H9 (cell line): ENCODE results near the gene GYPB. TPM values are rescaled to one million over a fixed set of nuclear protein-coding genes. Genes with fewer than 3 reads are reported as not detected.
"Not testable (repeated sequence)": the region's sequence is repeated elsewhere in the genome, so short reads cannot be mapped to it uniquely, and the experiment has no call there.

Experiments used
- DNase-seq: peaks from one replicate; pipeline ENCODE4 v3.0.0-alpha.2; 2017
- H2AFZ ChIP-seq: one replicate; pipeline ENCODE4 v1.6.1; 2013; ENCODE audit warnings: mild to moderate bottlenecking, low read length, control low read depth, moderate library complexity
- H2AK5ac ChIP-seq: 2 replicates; pipeline ENCODE4 v1.6.1; 2013; ENCODE audit warnings: low read length, control low read depth, mixed read lengths; ENCODE audit not compliant: insufficient read length
- H2BK120ac ChIP-seq: one replicate; pipeline ENCODE4 v1.6.1; 2013; ENCODE audit warnings: low read depth, mild to moderate bottlenecking, low read length, control low read depth, inconsistent platforms; ENCODE audit not compliant: poor library complexity, severe bottlenecking
- H2BK12ac ChIP-seq: 2 replicates; pipeline ENCODE4 v1.6.1; 2013; ENCODE audit warnings: low read length, control low read depth, mixed read lengths, low read depth; ENCODE audit not compliant: insufficient read length
- H2BK15ac ChIP-seq: 2 replicates; pipeline ENCODE4 v1.6.1; 2013; ENCODE audit warnings: low read depth, low read length, control low read depth
- H2BK20ac ChIP-seq: one replicate; pipeline ENCODE4 v1.6.1; 2013; ENCODE audit warnings: low read depth, mild to moderate bottlenecking, low read length, control low read depth, inconsistent platforms; ENCODE audit not compliant: poor library complexity, severe bottlenecking
- H2BK5ac ChIP-seq: 2 replicates; pipeline ENCODE4 v1.6.1; 2013; ENCODE audit warnings: low read length, control low read depth, mixed read lengths; ENCODE audit not compliant: insufficient read length
- H3K14ac ChIP-seq: 2 replicates; pipeline ENCODE4 v1.6.1; 2013; ENCODE audit warnings: low read length, control low read depth; ENCODE audit not compliant: insufficient read depth
- H3K18ac ChIP-seq: 2 replicates; pipeline ENCODE4 v1.6.1; 2013; ENCODE audit warnings: low read depth, mild to moderate bottlenecking, mixed read lengths, low read length, control low read depth; ENCODE audit not compliant: insufficient read length
- H3K23ac ChIP-seq: 2 replicates; pipeline ENCODE4 v1.6.1; 2013; ENCODE audit warnings: low read length, control low read depth, mixed read lengths, low read depth; ENCODE audit not compliant: insufficient read length
- H3K23me2 ChIP-seq: 2 replicates; pipeline ENCODE4 v1.6.1; 2013; ENCODE audit warnings: low read depth, mild to moderate bottlenecking, mixed read lengths, low read length, control low read depth; ENCODE audit not compliant: insufficient read length, poor library complexity, severe bottlenecking
- H3K27ac ChIP-seq: 2 replicates; pipeline ENCODE4 v1.5.1; 2013; ENCODE audit warnings: low read length, control low read depth, mixed read lengths, low read depth; ENCODE audit not compliant: insufficient read length
- H3K27me3 ChIP-seq: 2 replicates; pipeline ENCODE4 v1.6.1; 2013; ENCODE audit warnings: low read length, control low read depth, inconsistent platforms; ENCODE audit not compliant: insufficient read depth
- H3K4ac ChIP-seq: 2 replicates; pipeline ENCODE4 v1.6.1; 2013; ENCODE audit warnings: low read depth, mild to moderate bottlenecking, control low read depth, inconsistent platforms, low read length, moderate library complexity
- H3K4me1 ChIP-seq: 2 replicates; pipeline ENCODE4 v1.6.1; 2013; ENCODE audit warnings: low read length, control low read depth, inconsistent platforms; ENCODE audit not compliant: insufficient read depth
- H3K4me2 ChIP-seq: 2 replicates; pipeline ENCODE4 v1.6.1; 2013; ENCODE audit warnings: low read length, control low read depth, mixed read lengths; ENCODE audit not compliant: insufficient read length, insufficient read depth
- H3K56ac ChIP-seq: 2 replicates; pipeline ENCODE4 v1.6.1; 2013; ENCODE audit warnings: low read depth, mild to moderate bottlenecking, mixed read lengths, low read length, control low read depth; ENCODE audit not compliant: insufficient read length
- H3K79me1 ChIP-seq: 2 replicates; pipeline ENCODE4 v1.6.1; 2013; ENCODE audit warnings: low read depth, mild to moderate bottlenecking, moderate library complexity, low read length, control low read depth, inconsistent platforms; ENCODE audit not compliant: insufficient read depth, poor library complexity, severe bottlenecking
- H3K79me2 ChIP-seq: 2 replicates; pipeline ENCODE4 v1.6.1; 2013; ENCODE audit warnings: low read length, control low read depth, inconsistent platforms; ENCODE audit not compliant: insufficient read depth
- H3K9ac ChIP-seq: 2 replicates; pipeline ENCODE4 v1.6.1; 2013; ENCODE audit warnings: low read length, control low read depth, mixed read lengths; ENCODE audit not compliant: insufficient read length; ENCODE audit errors: extremely low read depth
- H3K9me3 ChIP-seq: one replicate; pipeline ENCODE4 v1.6.1; 2013; ENCODE audit warnings: low read depth, low read length, inconsistent platforms; ENCODE audit not compliant: control insufficient read depth
- H3T11ph ChIP-seq: one replicate; pipeline ENCODE4 v1.6.1; 2013; ENCODE audit warnings: mild to moderate bottlenecking, low read length, control low read depth, inconsistent platforms
- H4K20me1 ChIP-seq: one replicate; pipeline ENCODE4 v1.6.1; 2013; ENCODE audit not compliant: control insufficient read depth, insufficient read length, insufficient read depth
- H4K5ac ChIP-seq: 2 replicates; pipeline ENCODE4 v1.6.1; 2013; ENCODE audit warnings: low read depth, mild to moderate bottlenecking, mixed read lengths, low read length, control low read depth; ENCODE audit not compliant: insufficient read length
- H4K8ac ChIP-seq: replicated peaks from 2 replicates; pipeline ENCODE4 v1.6.1; 2013; ENCODE audit warnings: low read length, control low read depth, mixed read lengths, low read depth; ENCODE audit not compliant: insufficient read length
- H4K91ac ChIP-seq: 2 replicates; pipeline ENCODE4 v1.6.1; 2013; ENCODE audit warnings: low read depth, mild to moderate bottlenecking, moderate library complexity, mixed read lengths, low read length, control low read depth; ENCODE audit not compliant: insufficient read length
- H3K27ac Mint-ChIP-seq, 3 experiments: 2 replicates in 2 of 3; 3 replicates in 1 of 3; pipeline ENCODE4 v1.8.0; 2020 to 2021; ENCODE audit warnings: mixed read lengths in 3 of 3, mild to moderate bottlenecking in 1 of 3, moderate library complexity in 1 of 3
- H3K27me3 Mint-ChIP-seq: 2 replicates; pipeline ENCODE4 v1.8.0; 2021; ENCODE audit warnings: low read depth, mild to moderate bottlenecking, moderate library complexity, mixed read lengths
- H3K36me3 Mint-ChIP-seq, 3 experiments: 2 replicates in 2 of 3; 3 replicates in 1 of 3; pipeline ENCODE4 v1.8.0; 2020 to 2021; ENCODE audit warnings: low read depth in 3 of 3, mixed read lengths in 3 of 3; ENCODE audit not compliant: insufficient read depth in 1 of 3
- H3K4me1 Mint-ChIP-seq, 2 experiments: 2 replicates each; pipeline ENCODE4 v1.8.0; 2020; ENCODE audit warnings: mixed read lengths in 2 of 2
- H3K4me3 Mint-ChIP-seq, 2 experiments: 2 replicates in 1 of 2; 3 replicates in 1 of 2; pipeline ENCODE4 v1.8.0; 2020 to 2021; ENCODE audit warnings: mild to moderate bottlenecking in 2 of 2, mixed read lengths in 2 of 2, moderate library complexity in 1 of 2
- H3K9me3 Mint-ChIP-seq, 2 experiments: 2 replicates in 1 of 2; 3 replicates in 1 of 2; pipeline ENCODE4 v1.8.0; 2020; ENCODE audit warnings: mild to moderate bottlenecking in 2 of 2, mixed read lengths in 2 of 2, moderate library complexity in 1 of 2
- WGBS: extraction: QIAGEN DNeasy Blood & Tissue Kit; methylation state at CpG from one replicate; pipeline ENCODE4 v1.1.7; 2013; ENCODE audit warnings: missing lambda C conversion rate, low lambda C conversion rate, mixed read lengths; ENCODE audit not compliant: insufficient read length; ENCODE audit errors: extremely low coverage; 5-methylcytosine and 5-hydroxymethylcytosine counted together
- total RNA-seq: library from RNA; stranded (reverse); gene quantifications from 2 replicates; pipeline ENCODE4 v1.2.1, GENCODE V29; 2021

The GYPB gene
- total RNA-seq, 1 experiment from 2014 or later, result not detected

GRCh38 chr4:143951458-143951972 lies 67.7 kb downstream of the GYPB start:
- peaks cover 8 to 16% (median 11%) of the 10 kb centered on the region in 3 experiments; a peak in 6 of 7 replicates for H3K36me3 Mint-ChIP-seq

GRCh38 chr4:143950967-143951366 lies 68.2 kb downstream of the GYPB start:
- H3K27me3 Mint-ChIP-seq, H3K9me3 ChIP-seq, H3K14ac ChIP-seq, H3K9ac ChIP-seq, H3T11ph ChIP-seq, H3K4me1 Mint-ChIP-seq, DNase-seq, H3K23me2 ChIP-seq, H2AFZ ChIP-seq, H3K4me2 ChIP-seq, H3K27me3 ChIP-seq, H2BK15ac ChIP-seq, H3K4me1 ChIP-seq, H3K18ac ChIP-seq, H3K4me3 Mint-ChIP-seq, H3K23ac ChIP-seq, H4K8ac ChIP-seq, H2AK5ac ChIP-seq, H4K5ac ChIP-seq, H2BK5ac ChIP-seq, H2BK12ac ChIP-seq, H2BK20ac ChIP-seq, H3K4ac ChIP-seq, H3K27ac Mint-ChIP-seq, H3K56ac ChIP-seq, H4K20me1 ChIP-seq, H3K79me1 ChIP-seq, H2BK120ac ChIP-seq, H4K91ac ChIP-seq, H3K79me2 ChIP-seq, H3K27ac ChIP-seq: not testable (repeated sequence)
- no CpG with 5 or more reads among the region's 4 CpGs for WGBS
- Mint-ChIP-seq H3K36me3 (peaks cover 8 to 16% (median 11%) of the 10 kb centered on the region in 3 experiments; a peak in 6 of 7 replicates), H3K9me3 (peaks cover 15 to 23% of the 10 kb centered on the region in 2 experiments)

More at GRCh38 chr4:143951458-143951972, 67.7 kb downstream of the GYPB start:
- not testable (repeated sequence) for H3K4me3 Mint-ChIP-seq, H3K27ac ChIP-seq, H3K18ac ChIP-seq, H2BK15ac ChIP-seq, DNase-seq, H3K4ac ChIP-seq, H3K56ac ChIP-seq, H4K91ac ChIP-seq, H2BK20ac ChIP-seq, H3K14ac ChIP-seq, H2BK12ac ChIP-seq, H4K8ac ChIP-seq, H2BK5ac ChIP-seq, H2BK120ac ChIP-seq, H3K4me2 ChIP-seq, H3K79me2 ChIP-seq, H3K23ac ChIP-seq, H2AFZ ChIP-seq, H4K20me1 ChIP-seq, H3K27ac Mint-ChIP-seq, H3K27me3 Mint-ChIP-seq, H4K5ac ChIP-seq, H3K9ac ChIP-seq, H3K27me3 ChIP-seq, H3K23me2 ChIP-seq, H3T11ph ChIP-seq, H3K9me3 ChIP-seq, H3K4me1 ChIP-seq, H2AK5ac ChIP-seq, H3K79me1 ChIP-seq, H3K4me1 Mint-ChIP-seq
- peaks cover 15 to 24% of the 10 kb centered on the region in 2 experiments for H3K9me3 Mint-ChIP-seq
